GM13977 (cell line): Measurements from ENCODE around the gene DNAH6.
A peak's percentile ranks its signal among the peaks of the same experiment; 100 is the strongest.

ENCODE experiments used
- DNase-seq: peaks from one replicate; pipeline ENCODE4 v3.0.0; 2012; ENCODE audit warnings: low spot score
- CTCF ChIP-seq: IDR thresholded peaks from 2 replicates; pipeline ENCODE4 v1.5.1; 2012; ENCODE audit warnings: mild to moderate bottlenecking, control low read depth; ENCODE audit not compliant: insufficient read depth; ENCODE audit errors: extremely low read depth, missing control alignments
- in situ Hi-C: fragments of 300-500 bp; cut with MboI; formaldehyde crosslinking; loops from one replicate; pipeline ENCODE4 v1.12.0; 2022; ENCODE audit warnings: low sequenced_read_pairs, low pct_unique_long_range_greater_than_20kb, mixed read lengths, inconsistent platforms; ENCODE audit not compliant: unreplicated experiment

Gene DNAH6

DNA sequence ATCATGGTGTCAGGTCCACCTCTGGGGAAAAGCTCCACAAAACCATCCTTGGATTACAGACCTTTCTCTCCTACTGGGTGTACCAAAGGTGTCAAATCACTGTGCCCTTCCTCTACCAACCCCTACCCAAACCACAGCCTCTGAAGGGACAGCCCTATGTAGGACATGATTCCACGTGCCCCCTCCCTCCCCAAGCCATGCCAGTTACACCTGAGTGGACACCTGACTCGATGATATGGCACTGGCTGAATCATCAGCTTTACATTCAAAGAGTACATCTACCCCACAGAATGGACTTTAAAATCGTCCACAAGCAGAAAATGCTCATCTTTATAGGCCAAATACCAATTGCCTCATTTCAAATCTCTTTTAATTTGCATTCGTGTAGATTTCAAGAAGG lies 338.6 kb downstream of the DNAH6 start:
- DNase-seq: no peak
- in situ Hi-C loops: no loop called here
- no peak for TF ChIP-seq CTCF

DNA sequence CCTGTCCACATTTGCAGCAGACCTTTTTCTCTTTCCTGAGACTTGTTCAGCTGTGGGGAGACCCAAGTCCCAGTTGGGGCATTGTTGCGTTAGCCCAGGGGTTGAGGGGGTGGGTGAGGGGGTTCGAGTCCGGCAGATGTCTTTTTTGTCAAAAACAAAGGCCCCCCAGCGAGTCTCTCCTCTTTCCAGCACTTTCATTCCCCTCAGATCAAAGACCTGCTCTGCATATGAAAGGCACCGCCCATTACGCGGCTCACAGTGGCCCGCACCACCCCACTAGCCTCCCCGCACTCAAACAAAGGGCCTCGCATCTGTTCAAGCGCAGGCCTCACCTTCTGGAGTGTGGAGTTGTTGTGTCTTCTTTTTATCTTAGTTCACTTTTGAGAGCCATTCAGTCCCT lies 339.4 kb downstream of the DNAH6 start:
- no peak for DNase-seq
- no peak for TF ChIP-seq CTCF
- in situ Hi-C loops: no loop called here

- in situ Hi-C loops: no loop called here
- TF ChIP-seq CTCF: no peak
- no peak for DNase-seq
Observed at GRCh38 chr2:84856787-84857186, 340.5 kb downstream of the DNAH6 start.

- no peak for DNase-seq
- in situ Hi-C loops: no loop called here
- no peak for TF ChIP-seq CTCF
Observed at GRCh38 chr2:84857566-84857965, 341.3 kb downstream of the DNAH6 start.

GRCh38 chr2:84858123-84858522 lies 341.8 kb downstream of the DNAH6 start:
- no peak for DNase-seq
- TF ChIP-seq CTCF: peak; percentile 30
- in situ Hi-C loops: no loop called here

GRCh38 chr2:84858937-84859336 lies 342.6 kb downstream of the DNAH6 start:
- TF ChIP-seq CTCF: no peak
- in situ Hi-C loops: no loop called here
- DNase-seq: no peak

DNA sequence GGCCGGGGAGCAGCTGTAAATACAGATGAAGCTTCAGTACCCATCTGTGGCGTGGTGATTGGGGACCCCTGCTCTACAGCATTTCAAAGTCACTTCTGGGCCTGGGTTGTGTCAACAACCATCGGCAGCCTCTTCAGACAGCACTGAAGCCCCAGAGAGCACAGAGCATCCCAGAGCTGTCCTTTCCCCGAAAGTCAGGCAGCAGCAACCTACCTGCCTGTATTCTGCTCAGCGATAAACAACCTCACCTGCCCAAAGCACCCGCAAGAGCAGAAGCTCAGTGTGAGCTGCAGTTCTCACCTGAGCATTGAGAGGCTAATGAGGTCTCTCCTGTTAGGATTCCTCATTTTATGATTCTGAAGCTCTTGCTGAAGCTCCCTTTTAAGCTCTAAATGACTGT lies 345.2 kb downstream of the DNAH6 start:
- no peak for DNase-seq
- TF ChIP-seq CTCF: no peak
- in situ Hi-C loops: loop anchor here (5.0 kb wide), 1 partner anchor 364 kb away; no protein-coding TSS in a partner anchor
